Smooth muscle cell (in vitro differentiated cells): ENCODE data around the gene ALPI. TPM values are rescaled to one million over a fixed set of nuclear protein-coding genes. Genes with fewer than 3 reads are reported as not detected.

Experiments
- DNase-seq: peaks from one replicate; lab custom pipeline; 2025; ENCODE audit not compliant: unreplicated experiment; lab: John Stamatoyannopoulos, UW
- H2AFZ ChIP-seq: fragments of 200-600 bp; sonication (generic); 2 replicates; pipeline ENCODE4 v1.6.0; 2016; ENCODE audit warnings: antibody characterized with exemption, low read depth, mild to moderate bottlenecking
- H3F3A ChIP-seq: fragments of 200-600 bp; sonication (generic); 2 replicates; pipeline ENCODE4 v1.6.0; 2017; ENCODE audit warnings: antibody characterized with exemption, low read depth
- H3K27ac ChIP-seq: fragments of 200-600 bp; sonication (generic); 2 replicates; pipeline ENCODE4 v1.5.1; 2016; ENCODE audit warnings: low read depth, mild to moderate bottlenecking
- H3K27me3 ChIP-seq: fragments of 200-600 bp; sonication (generic); 2 replicates; pipeline ENCODE4 v1.6.1; 2016; ENCODE audit warnings: low read depth, mild to moderate bottlenecking
- H3K36me3 ChIP-seq: fragments of 200-600 bp; sonication (generic); 2 replicates; pipeline ENCODE4 v1.5.1; 2016; ENCODE audit warnings: low read depth
- H3K4me1 ChIP-seq: fragments of 200-600 bp; sonication (generic); 2 replicates; pipeline ENCODE4 v1.5.1; 2016; ENCODE audit warnings: low read depth
- H3K4me2 ChIP-seq: fragments of 200-600 bp; sonication (generic); 2 replicates; pipeline ENCODE4 v1.6.0; 2016; ENCODE audit warnings: mild to moderate bottlenecking
- H3K4me3 ChIP-seq: fragments of 200-600 bp; sonication (generic); 2 replicates; pipeline ENCODE4 v1.5.1; 2016; ENCODE audit warnings: mild to moderate bottlenecking
- H3K79me2 ChIP-seq: fragments of 200-600 bp; sonication (generic); 2 replicates; pipeline ENCODE4 v1.6.0; 2016; ENCODE audit warnings: low read depth, mild to moderate bottlenecking
- H3K9ac ChIP-seq: fragments of 200-600 bp; sonication (generic); 2 replicates; pipeline ENCODE4 v1.6.0; 2016; ENCODE audit warnings: low read depth
- H3K9me3 ChIP-seq: fragments of 200-600 bp; sonication (generic); replicated peaks from 2 replicates; pipeline ENCODE4 v1.5.1; 2016; ENCODE audit warnings: low read depth
- H4K20me1 ChIP-seq: fragments of 200-600 bp; sonication (generic); 2 replicates; pipeline ENCODE4 v1.6.0; 2016; ENCODE audit warnings: low read depth
- CTCF ChIP-seq: fragments of 200-600 bp; sonication (generic); IDR thresholded peaks from 2 replicates; pipeline ENCODE4 v1.5.1; 2017; ENCODE audit warnings: borderline replicate concordance, mild to moderate bottlenecking, antibody characterized with exemption; ENCODE audit not compliant: insufficient read depth, poor library complexity, severe bottlenecking
- WGBS: methylation state at CpG from one replicate; pipeline ENCODE4 v1.1.7; 2016; ENCODE audit warnings: low lambda C conversion rate; 5-methylcytosine and 5-hydroxymethylcytosine counted together
- polyA plus RNA-seq: library from polyadenylated mRNA; unstranded; fragments of >200 nt; fragmentation: Nextera tagmentation; extraction: Ambion mirVana; gene quantifications from 2 replicates; pipeline ENCODE4 v1.2.1, GENCODE V29; 2016
- total RNA-seq: library from RNA; depleted of rRNA; stranded (reverse); fragments of >200 nt; gene quantifications from 2 replicates; pipeline ENCODE4 v1.2.3, GENCODE V29; 2014

ALPI gene
- total and polyA plus RNA-seq, 2 experiments from 2014 or later = not detected

DNA sequence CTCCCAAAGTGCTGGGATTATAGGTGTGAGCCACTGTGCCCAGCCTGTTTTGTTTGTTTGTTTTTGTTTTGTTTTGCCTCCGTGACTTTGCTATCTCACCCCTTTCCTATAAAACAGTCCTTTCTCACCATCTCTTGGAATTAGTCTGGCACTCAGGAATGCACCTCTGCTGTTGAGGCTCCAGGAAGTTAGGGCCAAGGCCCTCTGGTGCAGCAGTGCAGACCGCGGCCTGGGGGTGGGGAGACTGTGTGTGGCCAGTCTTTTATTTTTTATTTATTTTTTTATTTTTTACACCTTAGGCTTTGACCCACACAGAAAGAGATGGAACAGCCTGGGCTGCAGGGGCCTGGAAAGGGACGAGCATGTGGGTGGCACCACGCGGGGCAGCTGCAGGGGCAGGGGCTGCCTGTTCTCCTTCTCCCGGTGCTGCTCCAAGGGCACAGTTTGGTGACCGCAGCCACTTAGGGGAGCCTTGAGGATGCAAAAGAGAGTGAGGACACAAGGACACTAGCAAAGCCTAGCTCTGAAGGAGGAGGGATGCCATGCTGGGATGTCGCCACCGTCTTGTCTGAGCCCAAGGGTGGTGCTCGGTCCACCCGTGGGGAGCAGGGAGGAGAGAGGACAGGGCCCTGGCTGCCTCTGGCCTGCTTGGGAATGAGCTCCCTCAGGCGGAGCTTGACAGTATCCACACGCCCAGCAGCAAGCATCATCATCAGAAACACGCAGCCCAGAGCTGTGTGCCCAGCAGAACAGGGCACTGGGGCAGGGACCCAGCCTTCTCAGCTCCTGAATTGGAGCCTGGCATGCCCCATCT, 19.4 kb upstream of the ALPI start:
- no peaks in the 10 kb centered on the region for H4K20me1 ChIP-seq
- H3K27ac ChIP-seq = no peak overlapping the region
- H3K9ac ChIP-seq = no peak overlapping the region
- DNase-seq = no peak
- H3K36me3 ChIP-seq = no peaks in the 10 kb centered on the region
- no peaks in the 10 kb centered on the region for H3K79me2 ChIP-seq
- no peak overlapping the region for H3K4me2 ChIP-seq
- no peaks in the 10 kb centered on the region for H3K9me3 ChIP-seq
- WGBS = 83% methylated on average over 15 of the region's 15 CpGs
- no peak for TF ChIP-seq CTCF
- no peak overlapping the region for H3K4me3 ChIP-seq
- no peaks in the 10 kb centered on the region for H3F3A ChIP-seq
- H3K27me3 ChIP-seq = no peaks in the 10 kb centered on the region
- no peaks in the 10 kb centered on the region for H3K4me1 ChIP-seq
- H2AFZ ChIP-seq = no peak overlapping the region

- Histone ChIP-seq H4K20me1 (no peaks in the 10 kb centered on the region), H3K4me2 (no peak overlapping the region), H3F3A (no peaks in the 10 kb centered on the region), H3K4me3 (no peak overlapping the region), H3K4me1 (no peaks in the 10 kb centered on the region), H2AFZ (no peak overlapping the region), H3K79me2 (no peaks in the 10 kb centered on the region), H3K27me3 (no peaks in the 10 kb centered on the region), H3K36me3 (no peaks in the 10 kb centered on the region), H3K9ac (no peak overlapping the region), H3K9me3 (no peaks in the 10 kb centered on the region), H3K27ac (no peak overlapping the region)
- no peak for TF ChIP-seq CTCF
- DNase-seq = no peak
- 95% methylated on average over 12 of the region's 12 CpGs for WGBS
These were observed 18.8 kb upstream of the ALPI start for GRCh38 chr2:232437195-232437571.

- WGBS = 90% methylated on average over 12 of the region's 12 CpGs
- H3K9ac ChIP-seq = no peak overlapping the region
- no peak for TF ChIP-seq CTCF
These were observed 17.9 kb upstream of the ALPI start for GRCh38 chr2:232438091-232438490.

More at GRCh38 chr2:232438091-232438490, 17.9 kb upstream of the ALPI start:
- H3K9me3 ChIP-seq = no peaks in the 10 kb centered on the region
- no peaks in the 10 kb centered on the region for H4K20me1 ChIP-seq
- H3K4me3 ChIP-seq = no peak overlapping the region
- DNase-seq = no peak
- no peak overlapping the region for H3K27ac ChIP-seq
- no peaks in the 10 kb centered on the region for H3K27me3 ChIP-seq
- no peaks in the 10 kb centered on the region for H3K36me3 ChIP-seq
- H3K4me1 ChIP-seq = no peaks in the 10 kb centered on the region
- H2AFZ ChIP-seq = no peak overlapping the region
- no peaks in the 10 kb centered on the region for H3K79me2 ChIP-seq
- no peak overlapping the region for H3K4me2 ChIP-seq
- no peaks in the 10 kb centered on the region for H3F3A ChIP-seq
